Pericardium fibroblast (primary cell): ENCODE results near the gene FPR1. TPM values are rescaled to one million over a fixed set of nuclear protein-coding genes. Genes with fewer than 3 reads are reported as not detected.

ENCODE experiments used
- total RNA-seq: library from RNA; depleted of rRNA; stranded (reverse); fragments of >200 nt; gene quantifications from 2 replicates; pipeline ENCODE4 v1.2.3, GENCODE V29; 2015

The FPR1 gene, protein sequence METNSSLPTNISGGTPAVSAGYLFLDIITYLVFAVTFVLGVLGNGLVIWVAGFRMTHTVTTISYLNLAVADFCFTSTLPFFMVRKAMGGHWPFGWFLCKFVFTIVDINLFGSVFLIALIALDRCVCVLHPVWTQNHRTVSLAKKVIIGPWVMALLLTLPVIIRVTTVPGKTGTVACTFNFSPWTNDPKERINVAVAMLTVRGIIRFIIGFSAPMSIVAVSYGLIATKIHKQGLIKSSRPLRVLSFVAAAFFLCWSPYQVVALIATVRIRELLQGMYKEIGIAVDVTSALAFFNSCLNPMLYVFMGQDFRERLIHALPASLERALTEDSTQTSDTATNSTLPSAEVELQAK
- 0.23 and 0.68 TPM in 2 replicates for total RNA-seq

GRCh38 chr19:51751655-51752054, at the start of gene FPR1:
FPR1 (minus strand) TSS chr19:51751878; CDS start chr19:51746994, 4,884 bp downstream.

GRCh38 chr19:51794885-51795490, 43.3 kb upstream of the FPR1 start, which contains the start of gene FPR3:
FPR3 (plus strand) TSS chr19:51795157; CDS start chr19:51823749, 28,592 bp downstream.

DNA sequence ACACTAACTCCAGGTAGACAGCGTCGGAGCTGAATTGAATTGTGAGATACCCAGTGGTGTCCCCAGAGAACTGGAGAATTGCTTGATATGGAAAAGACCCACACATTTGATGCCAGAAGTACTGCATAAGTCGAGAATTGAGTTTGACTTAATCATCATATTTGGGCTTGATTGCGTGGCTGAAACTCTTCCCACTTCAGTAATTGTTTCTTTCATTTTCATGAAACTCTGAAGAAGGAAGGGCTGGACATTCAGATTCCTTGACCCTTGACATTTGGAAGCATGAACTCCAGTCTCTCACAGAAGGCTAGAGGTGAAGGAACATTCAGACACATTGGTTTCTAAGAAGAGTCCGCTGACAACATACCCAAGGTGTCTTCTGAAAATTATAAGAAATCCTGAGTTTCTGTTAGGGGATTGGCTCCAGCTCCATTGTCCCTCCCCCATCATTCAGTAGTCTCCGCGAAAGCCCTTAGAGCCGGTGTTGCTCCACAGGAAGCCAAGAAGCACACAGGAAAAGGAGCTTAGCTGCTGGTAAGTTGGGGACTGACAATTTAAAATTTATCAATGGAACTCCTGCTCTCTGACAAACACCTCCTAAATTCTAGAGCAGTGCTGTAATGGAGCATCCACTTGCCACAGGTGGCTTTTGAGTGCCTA, 9.1 kb upstream of the FPR1 start, which contains the start of gene FPR2:
Gene FPR2, plus strand, starts transcription at position 484 of the 660 bp plus-strand sequence. CDS start 7,479 bp downstream, outside the sequence.

Other genes starting within 250 kb of the FPR1 start
- not detected in 2 replicates for gene SIGLEC6, start 220.2 kb downstream of the FPR1 start, total RNA-seq
- gene ZNF175, start 180.6 kb downstream of the FPR1 start, total RNA-seq, result 2.6 and 3.3 TPM in 2 replicates
- not detected in 2 replicates for gene SIGLEC5, start 121.5 kb downstream of the FPR1 start, total RNA-seq
- gene SIGLEC14, start 105.1 kb downstream of the FPR1 start, total RNA-seq, result not detected in 2 replicates
- 7.9 and 12.3 TPM in 2 replicates for gene SPACA6, start 58.5 kb downstream of the FPR1 start, total RNA-seq
- gene HAS1, start 27.9 kb downstream of the FPR1 start, total RNA-seq, result 0.70 and 1.6 TPM in 2 replicates
- 0.09 TPM in 1 of 2 replicates, not detected in the other for gene FPR2, start 9.3 kb upstream of the FPR1 start, total RNA-seq
- 0.23 TPM in 1 of 2 replicates, not detected in the other for gene FPR3, start 43.3 kb upstream of the FPR1 start, total RNA-seq
- 5.8 and 13.0 TPM in 2 replicates for gene ZNF577, start 136.1 kb upstream of the FPR1 start, total RNA-seq
- 5.3 and 8.1 TPM in 2 replicates for gene ZNF649, start 153.1 kb upstream of the FPR1 start, total RNA-seq
- gene ZNF613, start 175.6 kb upstream of the FPR1 start, total RNA-seq, result 2.4 and 2.8 TPM in 2 replicates
- gene ZNF350, start 235.0 kb upstream of the FPR1 start, total RNA-seq, result 3.0 and 4.0 TPM in 2 replicates